PC-3 (cell line): ENCODE results near the gene PPIH.
"Not testable (repeated sequence)": the region's sequence is repeated elsewhere in the genome, so short reads cannot be mapped to it uniquely, and the experiment has no call there.

Experiments used
- CTCF ChIP-seq: fragments of 300-600 bp; sonication (generic); conservative IDR thresholded peaks from 2 replicates; pipeline ENCODE4 v1.5.1; 2017; ENCODE audit warnings: antibody characterized with exemption, low read depth, mild to moderate bottlenecking, low read length
- EZH2phosphoT487 ChIP-seq: fragments of 300-600 bp; sonication (generic); IDR thresholded peaks from 2 replicates; pipeline ENCODE4 v1.6.1; 2018; ENCODE audit warnings: mild to moderate bottlenecking, antibody characterized with exemption, low read length, borderline replicate concordance

- TF ChIP-seq EZH2phosphoT487, CTCF: not testable (repeated sequence)
These were observed 64.2 kb downstream of the PPIH start for GRCh38 chr1:42722403-42722802.
